GM23338 (cell line): ENCODE data around the gene GNB5. TPM values are rescaled to one million over a fixed set of nuclear protein-coding genes. Genes with fewer than 3 reads are reported as not detected.
A peak's percentile ranks its signal among the peaks of the same experiment; 100 is the strongest.

Experiments
- ATAC-seq: fragments of 200-7000 bp; cut with Tn5 transposase; 3 replicates; pipeline ENCODE4 v1.9.1; 2020
- DNase-seq: peaks from one replicate; pipeline ENCODE4 v3.0.0-alpha.2; 2015; ENCODE audit warnings: low spot score
- H2AFZ ChIP-seq: fragments of 200-600 bp; sonication (generic); 2 replicates; pipeline ENCODE4 v1.8.0; 2016; ENCODE audit warnings: antibody characterized with exemption, mild to moderate bottlenecking, moderate library complexity
- H3F3A ChIP-seq: fragments of 200-600 bp; sonication (generic); replicated peaks from 2 replicates; pipeline ENCODE4 v1.8.0; 2017; ENCODE audit warnings: antibody characterized with exemption, mixed run types, low read depth
- H3K27ac ChIP-seq: fragments of 200-600 bp; sonication (generic); 2 replicates; pipeline ENCODE4 v1.6.1; 2016; ENCODE audit warnings: low read depth
- H3K27me3 ChIP-seq: fragments of 200-600 bp; sonication (generic); 2 replicates; pipeline ENCODE4 v1.8.0; 2016; ENCODE audit warnings: mild to moderate bottlenecking, mixed run types, moderate library complexity; ENCODE audit not compliant: insufficient read depth
- H3K36me3 ChIP-seq: fragments of 200-600 bp; sonication (generic); 2 replicates; pipeline ENCODE4 v1.8.0; 2016; ENCODE audit warnings: mild to moderate bottlenecking; ENCODE audit not compliant: insufficient read depth
- H3K4me1 ChIP-seq: fragments of 200-600 bp; sonication (generic); 2 replicates; pipeline ENCODE4 v1.8.0; 2016; ENCODE audit warnings: mild to moderate bottlenecking, moderate library complexity; ENCODE audit not compliant: insufficient read depth
- H3K4me2 ChIP-seq: fragments of 200-600 bp; sonication (generic); 2 replicates; pipeline ENCODE4 v1.7.1; 2017; ENCODE audit warnings: mixed run types
- H3K4me3 ChIP-seq: fragments of 200-600 bp; sonication (generic); 2 replicates; pipeline ENCODE4 v1.6.1; 2016; ENCODE audit warnings: mixed run types
- H3K79me2 ChIP-seq: fragments of 200-600 bp; sonication (generic); replicated peaks from 2 replicates; pipeline ENCODE4 v1.8.0; 2017; ENCODE audit warnings: mild to moderate bottlenecking; ENCODE audit not compliant: insufficient read depth
- H3K9me2 ChIP-seq: fragments of 200-600 bp; sonication (generic); 2 replicates; pipeline ENCODE4 v1.8.0; 2017; ENCODE audit not compliant: insufficient read depth
- H4K20me1 ChIP-seq: fragments of 200-600 bp; sonication (generic); replicated peaks from 2 replicates; pipeline ENCODE4 v1.8.0; 2017; ENCODE audit warnings: mild to moderate bottlenecking; ENCODE audit not compliant: insufficient read depth
- H3K27ac Mint-ChIP-seq: 2 replicates; pipeline ENCODE4 v1.8.0; 2020; ENCODE audit warnings: inconsistent platforms, mild to moderate bottlenecking, moderate library complexity, mixed read lengths
- H3K27me3 Mint-ChIP-seq: 3 replicates; pipeline ENCODE4 v1.8.0; 2022; ENCODE audit warnings: low read depth, mild to moderate bottlenecking, moderate library complexity, mixed read lengths, inconsistent platforms; ENCODE audit not compliant: insufficient read depth, poor library complexity
- H3K36me3 Mint-ChIP-seq: 3 replicates; pipeline ENCODE4 v1.8.0; 2021; ENCODE audit warnings: low read depth, mild to moderate bottlenecking, inconsistent platforms, moderate library complexity, mixed read lengths
- H3K4me1 Mint-ChIP-seq: 3 replicates; pipeline ENCODE4 v1.8.0; 2020; ENCODE audit warnings: mild to moderate bottlenecking, inconsistent platforms, mixed read lengths
- H3K4me3 Mint-ChIP-seq: 3 replicates; pipeline ENCODE4 v1.8.0; 2021; ENCODE audit warnings: moderate library complexity, mild to moderate bottlenecking, inconsistent platforms, mixed read lengths
- H3K9me3 Mint-ChIP-seq: 3 replicates; pipeline ENCODE4 v1.8.0; 2020; ENCODE audit warnings: moderate library complexity, mild to moderate bottlenecking, inconsistent platforms, mixed read lengths
- CREB1 ChIP-seq: fragments of 250-450 bp; sonication (Bioruptor Pico); IDR thresholded peaks from 2 replicates; pipeline ENCODE4 v1.5.0; 2020; ENCODE audit warnings: low read depth, mild to moderate bottlenecking, moderate library complexity
- EZH2 ChIP-seq: fragments of 200-600 bp; sonication (generic); IDR thresholded peaks from one replicate; pipeline ENCODE4 v1.8.0; 2017; ENCODE audit warnings: antibody characterized with exemption, mild to moderate bottlenecking, low read depth; ENCODE audit not compliant: unreplicated experiment
- EZH2phosphoT487 ChIP-seq: fragments of 200-600 bp; sonication (generic); IDR thresholded peaks from one replicate; pipeline ENCODE4 v1.8.1; 2018; ENCODE audit warnings: antibody characterized with exemption; ENCODE audit not compliant: unreplicated experiment
- JUNB ChIP-seq: IDR thresholded peaks from one replicate; pipeline ENCODE4 v1.6.1; 2016; ENCODE audit warnings: antibody characterized with exemption; ENCODE audit not compliant: unreplicated experiment
- NANOG ChIP-seq: IDR thresholded peaks from 2 replicates; pipeline ENCODE4 v1.6.1; 2016; ENCODE audit warnings: antibody characterized with exemption, borderline replicate concordance
- POLR2AphosphoS5 ChIP-seq: IDR thresholded peaks from 2 replicates; pipeline ENCODE4 v1.6.1; 2016; ENCODE audit warnings: antibody characterized with exemption, low read depth
- STAT1 ChIP-seq: IDR thresholded peaks from one replicate; pipeline ENCODE4 v1.6.1; 2016; ENCODE audit warnings: antibody characterized with exemption; ENCODE audit not compliant: unreplicated experiment
- ZNF114 ChIP-seq: fragments of 250-450 bp; sonication (Bioruptor Pico); IDR thresholded peaks from 2 replicates; pipeline ENCODE4 v1.5.0; 2020; ENCODE audit warnings: mild to moderate bottlenecking, moderate library complexity
- ZNF331 ChIP-seq: fragments of 250-450 bp; sonication (Bioruptor Pico); IDR thresholded peaks from 2 replicates; pipeline ENCODE4 v1.5.0; 2020; ENCODE audit warnings: low read depth, mild to moderate bottlenecking, moderate library complexity
- polyA plus RNA-seq: library from polyadenylated mRNA; unstranded; fragments of >200 nt; fragmentation: Nextera tagmentation; extraction: Ambion mirVana; gene quantifications from 2 replicates; pipeline ENCODE4 v1.2.1, GENCODE V29; 2016
- total RNA-seq: library from RNA; depleted of rRNA; stranded (reverse); fragments of >200 nt; shearing (Covaris generic); gene quantifications from 2 replicates; pipeline ENCODE4 v1.2.3, GENCODE V29; 2014
- TF ChIP-seq, protein P1 (sequence below): fragments of 250-450 bp; sonication (Bioruptor Pico); IDR thresholded peaks from 2 replicates; pipeline ENCODE4 v1.5.0; 2020; ENCODE audit warnings: mild to moderate bottlenecking, moderate library complexity
- TF ChIP-seq, protein P2 (sequence below): IDR thresholded peaks from one replicate; pipeline ENCODE4 v1.6.1; 2018; ENCODE audit warnings: antibody characterized with exemption; ENCODE audit not compliant: unreplicated experiment
- TF ChIP-seq, protein P3 (sequence below): IDR thresholded peaks from 2 replicates; pipeline ENCODE4 v1.6.1; 2016; ENCODE audit warnings: antibody characterized with exemption
- TF ChIP-seq, protein P4 (sequence below), 2 experiments: fragments of 200-600 bp in 1 of 2; sonication (generic) in 1 of 2; conservative IDR thresholded peaks; 2 replicates each; pipeline versions ENCODE4 v1.5.1 to v1.6.1; 2016 to 2017; ENCODE audit warnings: antibody characterized with exemption in 2 of 2, low read depth in 2 of 2, mild to moderate bottlenecking in 2 of 2, moderate library complexity in 1 of 2

GNB5 gene
- total and polyA plus RNA-seq, 2 experiments from 2014 or later = 23.0 to 40.8 TPM

DNA sequence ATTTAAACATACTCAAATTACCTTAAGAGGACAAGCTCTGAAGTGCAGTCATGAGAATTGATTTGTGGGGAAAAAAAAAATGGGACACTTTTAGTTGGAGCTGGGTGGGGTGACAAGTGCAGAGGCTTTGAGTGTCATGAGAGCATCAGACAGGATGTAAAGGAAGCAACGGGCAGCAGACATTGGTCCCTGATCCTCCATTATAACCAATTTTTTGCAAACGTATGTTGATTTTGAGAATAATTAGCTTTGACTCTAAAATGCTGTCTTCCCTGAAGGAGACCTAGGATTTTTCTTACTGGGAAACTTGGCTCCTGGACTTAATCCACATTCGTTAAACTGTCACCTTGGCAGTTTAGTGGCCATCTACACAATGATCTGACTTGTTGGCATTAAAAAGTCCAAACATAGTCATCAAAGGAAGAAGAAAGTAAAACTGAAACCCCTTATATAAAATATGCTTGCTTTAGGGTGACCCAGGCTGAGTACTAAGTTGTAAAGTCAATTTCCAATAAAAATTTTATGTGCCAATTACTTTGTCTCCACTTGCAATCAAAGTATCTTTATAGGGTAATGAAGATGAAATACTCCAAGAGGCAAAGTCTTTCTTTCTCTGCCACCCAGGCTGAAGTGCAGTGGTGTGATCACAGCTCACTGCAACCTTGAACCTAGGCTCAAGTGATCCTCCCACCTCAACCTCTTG is 124.2 kb downstream of the GNB5 start:
- peaks cover 7% of the 10 kb centered on the region for H3K4me1 Mint-ChIP-seq
- peaks cover 3% of the 10 kb centered on the region for H3K27me3 Mint-ChIP-seq
- DNase-seq (no peak), ATAC-seq (no peak)
- H3F3A ChIP-seq = 0 out of 2 replicates have a peak, but pooled peaks cover 2% of the 10 kb centered on the region
- peak overlapping the region; percentile 42; the same call in 1 of the 2 replicates for H3K27ac ChIP-seq
- no peak overlapping the region for H3K4me3 Mint-ChIP-seq
- H3K4me3 ChIP-seq = no peak overlapping the region
- no peaks in the 10 kb centered on the region for H3K79me2 ChIP-seq
- TF ChIP-seq, protein P1, sequence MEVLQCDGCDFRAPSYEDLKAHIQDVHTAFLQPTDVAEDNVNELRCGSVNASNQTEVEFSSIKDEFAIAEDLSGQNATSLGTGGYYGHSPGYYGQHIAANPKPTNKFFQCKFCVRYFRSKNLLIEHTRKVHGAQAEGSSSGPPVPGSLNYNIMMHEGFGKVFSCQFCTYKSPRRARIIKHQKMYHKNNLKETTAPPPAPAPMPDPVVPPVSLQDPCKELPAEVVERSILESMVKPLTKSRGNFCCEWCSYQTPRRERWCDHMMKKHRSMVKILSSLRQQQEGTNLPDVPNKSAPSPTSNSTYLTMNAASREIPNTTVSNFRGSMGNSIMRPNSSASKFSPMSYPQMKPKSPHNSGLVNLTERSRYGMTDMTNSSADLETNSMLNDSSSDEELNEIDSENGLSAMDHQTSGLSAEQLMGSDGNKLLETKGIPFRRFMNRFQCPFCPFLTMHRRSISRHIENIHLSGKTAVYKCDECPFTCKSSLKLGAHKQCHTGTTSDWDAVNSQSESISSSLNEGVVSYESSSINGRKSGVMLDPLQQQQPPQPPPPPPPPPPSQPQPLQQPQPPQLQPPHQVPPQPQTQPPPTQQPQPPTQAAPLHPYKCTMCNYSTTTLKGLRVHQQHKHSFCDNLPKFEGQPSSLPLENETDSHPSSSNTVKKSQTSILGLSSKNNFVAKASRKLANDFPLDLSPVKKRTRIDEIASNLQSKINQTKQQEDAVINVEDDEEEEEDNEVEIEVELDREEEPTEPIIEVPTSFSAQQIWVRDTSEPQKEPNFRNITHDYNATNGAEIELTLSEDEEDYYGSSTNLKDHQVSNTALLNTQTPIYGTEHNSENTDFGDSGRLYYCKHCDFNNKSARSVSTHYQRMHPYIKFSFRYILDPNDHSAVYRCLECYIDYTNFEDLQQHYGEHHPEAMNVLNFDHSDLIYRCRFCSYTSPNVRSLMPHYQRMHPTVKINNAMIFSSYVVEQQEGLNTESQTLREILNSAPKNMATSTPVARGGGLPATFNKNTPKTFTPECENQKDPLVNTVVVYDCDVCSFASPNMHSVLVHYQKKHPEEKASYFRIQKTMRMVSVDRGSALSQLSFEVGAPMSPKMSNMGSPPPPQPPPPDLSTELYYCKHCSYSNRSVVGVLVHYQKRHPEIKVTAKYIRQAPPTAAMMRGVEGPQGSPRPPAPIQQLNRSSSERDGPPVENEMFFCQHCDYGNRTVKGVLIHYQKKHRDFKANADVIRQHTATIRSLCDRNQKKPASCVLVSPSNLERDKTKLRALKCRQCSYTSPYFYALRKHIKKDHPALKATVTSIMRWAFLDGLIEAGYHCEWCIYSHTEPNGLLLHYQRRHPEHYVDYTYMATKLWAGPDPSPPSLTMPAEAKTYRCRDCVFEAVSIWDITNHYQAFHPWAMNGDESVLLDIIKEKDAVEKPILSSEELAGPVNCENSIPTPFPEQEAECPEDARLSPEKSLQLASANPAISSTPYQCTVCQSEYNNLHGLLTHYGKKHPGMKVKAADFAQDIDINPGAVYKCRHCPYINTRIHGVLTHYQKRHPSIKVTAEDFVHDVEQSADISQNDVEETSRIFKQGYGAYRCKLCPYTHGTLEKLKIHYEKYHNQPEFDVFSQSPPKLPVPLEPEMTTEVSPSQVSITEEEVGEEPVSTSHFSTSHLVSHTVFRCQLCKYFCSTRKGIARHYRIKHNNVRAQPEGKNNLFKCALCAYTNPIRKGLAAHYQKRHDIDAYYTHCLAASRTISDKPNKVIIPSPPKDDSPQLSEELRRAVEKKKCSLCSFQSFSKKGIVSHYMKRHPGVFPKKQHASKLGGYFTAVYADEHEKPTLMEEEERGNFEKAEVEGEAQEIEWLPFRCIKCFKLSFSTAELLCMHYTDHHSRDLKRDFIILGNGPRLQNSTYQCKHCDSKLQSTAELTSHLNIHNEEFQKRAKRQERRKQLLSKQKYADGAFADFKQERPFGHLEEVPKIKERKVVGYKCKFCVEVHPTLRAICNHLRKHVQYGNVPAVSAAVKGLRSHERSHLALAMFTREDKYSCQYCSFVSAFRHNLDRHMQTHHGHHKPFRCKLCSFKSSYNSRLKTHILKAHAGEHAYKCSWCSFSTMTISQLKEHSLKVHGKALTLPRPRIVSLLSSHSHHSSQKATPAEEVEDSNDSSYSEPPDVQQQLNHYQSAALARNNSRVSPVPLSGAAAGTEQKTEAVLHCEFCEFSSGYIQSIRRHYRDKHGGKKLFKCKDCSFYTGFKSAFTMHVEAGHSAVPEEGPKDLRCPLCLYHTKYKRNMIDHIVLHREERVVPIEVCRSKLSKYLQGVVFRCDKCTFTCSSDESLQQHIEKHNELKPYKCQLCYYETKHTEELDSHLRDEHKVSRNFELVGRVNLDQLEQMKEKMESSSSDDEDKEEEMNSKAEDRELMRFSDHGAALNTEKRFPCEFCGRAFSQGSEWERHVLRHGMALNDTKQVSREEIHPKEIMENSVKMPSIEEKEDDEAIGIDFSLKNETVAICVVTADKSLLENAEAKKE (CRISPR knock-in tag) = no peak
- no peak for TF ChIP-seq POLR2AphosphoS5
- TF ChIP-seq EZH2 = no peak
- TF ChIP-seq, protein P2, sequence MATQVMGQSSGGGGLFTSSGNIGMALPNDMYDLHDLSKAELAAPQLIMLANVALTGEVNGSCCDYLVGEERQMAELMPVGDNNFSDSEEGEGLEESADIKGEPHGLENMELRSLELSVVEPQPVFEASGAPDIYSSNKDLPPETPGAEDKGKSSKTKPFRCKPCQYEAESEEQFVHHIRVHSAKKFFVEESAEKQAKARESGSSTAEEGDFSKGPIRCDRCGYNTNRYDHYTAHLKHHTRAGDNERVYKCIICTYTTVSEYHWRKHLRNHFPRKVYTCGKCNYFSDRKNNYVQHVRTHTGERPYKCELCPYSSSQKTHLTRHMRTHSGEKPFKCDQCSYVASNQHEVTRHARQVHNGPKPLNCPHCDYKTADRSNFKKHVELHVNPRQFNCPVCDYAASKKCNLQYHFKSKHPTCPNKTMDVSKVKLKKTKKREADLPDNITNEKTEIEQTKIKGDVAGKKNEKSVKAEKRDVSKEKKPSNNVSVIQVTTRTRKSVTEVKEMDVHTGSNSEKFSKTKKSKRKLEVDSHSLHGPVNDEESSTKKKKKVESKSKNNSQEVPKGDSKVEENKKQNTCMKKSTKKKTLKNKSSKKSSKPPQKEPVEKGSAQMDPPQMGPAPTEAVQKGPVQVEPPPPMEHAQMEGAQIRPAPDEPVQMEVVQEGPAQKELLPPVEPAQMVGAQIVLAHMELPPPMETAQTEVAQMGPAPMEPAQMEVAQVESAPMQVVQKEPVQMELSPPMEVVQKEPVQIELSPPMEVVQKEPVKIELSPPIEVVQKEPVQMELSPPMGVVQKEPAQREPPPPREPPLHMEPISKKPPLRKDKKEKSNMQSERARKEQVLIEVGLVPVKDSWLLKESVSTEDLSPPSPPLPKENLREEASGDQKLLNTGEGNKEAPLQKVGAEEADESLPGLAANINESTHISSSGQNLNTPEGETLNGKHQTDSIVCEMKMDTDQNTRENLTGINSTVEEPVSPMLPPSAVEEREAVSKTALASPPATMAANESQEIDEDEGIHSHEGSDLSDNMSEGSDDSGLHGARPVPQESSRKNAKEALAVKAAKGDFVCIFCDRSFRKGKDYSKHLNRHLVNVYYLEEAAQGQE = no peak
- TF ChIP-seq ZNF114 (CRISPR knock-in tag) = no peak
- no peak for TF ChIP-seq NANOG
- TF ChIP-seq, protein P3, sequence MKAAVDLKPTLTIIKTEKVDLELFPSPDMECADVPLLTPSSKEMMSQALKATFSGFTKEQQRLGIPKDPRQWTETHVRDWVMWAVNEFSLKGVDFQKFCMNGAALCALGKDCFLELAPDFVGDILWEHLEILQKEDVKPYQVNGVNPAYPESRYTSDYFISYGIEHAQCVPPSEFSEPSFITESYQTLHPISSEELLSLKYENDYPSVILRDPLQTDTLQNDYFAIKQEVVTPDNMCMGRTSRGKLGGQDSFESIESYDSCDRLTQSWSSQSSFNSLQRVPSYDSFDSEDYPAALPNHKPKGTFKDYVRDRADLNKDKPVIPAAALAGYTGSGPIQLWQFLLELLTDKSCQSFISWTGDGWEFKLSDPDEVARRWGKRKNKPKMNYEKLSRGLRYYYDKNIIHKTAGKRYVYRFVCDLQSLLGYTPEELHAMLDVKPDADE = no peak
- TF ChIP-seq JUNB = no peak
- no peak for TF ChIP-seq CREB1 (CRISPR knock-in tag)
- no peak for TF ChIP-seq EZH2phosphoT487
- no peak for TF ChIP-seq STAT1
- no peak for TF ChIP-seq ZNF331 (CRISPR knock-in tag)
- TF ChIP-seq, protein P4, sequence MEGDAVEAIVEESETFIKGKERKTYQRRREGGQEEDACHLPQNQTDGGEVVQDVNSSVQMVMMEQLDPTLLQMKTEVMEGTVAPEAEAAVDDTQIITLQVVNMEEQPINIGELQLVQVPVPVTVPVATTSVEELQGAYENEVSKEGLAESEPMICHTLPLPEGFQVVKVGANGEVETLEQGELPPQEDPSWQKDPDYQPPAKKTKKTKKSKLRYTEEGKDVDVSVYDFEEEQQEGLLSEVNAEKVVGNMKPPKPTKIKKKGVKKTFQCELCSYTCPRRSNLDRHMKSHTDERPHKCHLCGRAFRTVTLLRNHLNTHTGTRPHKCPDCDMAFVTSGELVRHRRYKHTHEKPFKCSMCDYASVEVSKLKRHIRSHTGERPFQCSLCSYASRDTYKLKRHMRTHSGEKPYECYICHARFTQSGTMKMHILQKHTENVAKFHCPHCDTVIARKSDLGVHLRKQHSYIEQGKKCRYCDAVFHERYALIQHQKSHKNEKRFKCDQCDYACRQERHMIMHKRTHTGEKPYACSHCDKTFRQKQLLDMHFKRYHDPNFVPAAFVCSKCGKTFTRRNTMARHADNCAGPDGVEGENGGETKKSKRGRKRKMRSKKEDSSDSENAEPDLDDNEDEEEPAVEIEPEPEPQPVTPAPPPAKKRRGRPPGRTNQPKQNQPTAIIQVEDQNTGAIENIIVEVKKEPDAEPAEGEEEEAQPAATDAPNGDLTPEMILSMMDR (conservative IDR thresholded peaks at IDR 0.05; ENCODE audit: low read depth in 2 of 2) = no peak
- no peaks in the 10 kb centered on the region for H3K9me2 ChIP-seq
- H3K4me2 ChIP-seq = no peak overlapping the region
- H3K36me3 ChIP-seq = peaks cover 31% of the 10 kb centered on the region
- H2AFZ ChIP-seq = no peak overlapping the region
- no peaks in the 10 kb centered on the region for H3K4me1 ChIP-seq
- H4K20me1 ChIP-seq = no peaks in the 10 kb centered on the region
- peaks cover 23% of the 10 kb centered on the region for H3K36me3 Mint-ChIP-seq
- H3K9me3 Mint-ChIP-seq = no peaks in the 10 kb centered on the region
- H3K27ac Mint-ChIP-seq = no peak overlapping the region
- no peaks in the 10 kb centered on the region for H3K27me3 ChIP-seq
